ENCODE results near the gene KIDINS220. TPM values are rescaled to one million over a fixed set of nuclear protein-coding genes. Genes with fewer than 3 reads are reported as not detected.

The KIDINS220 gene
- total and polyA plus RNA-seq, 9 of the 15 experiments (the other 6 are each of a cell fraction or from before 2014, with no cell fraction given): 15.2 to 48.0 (median 34.4) TPM

- no peak for TF ChIP-seq ZNF717 (CRISPR knock-in tag; IDR thresholded peaks at IDR 0.05)
- 0 out of 2 replicates have a peak, but pooled peaks have one; percentile 23 for TF ChIP-seq ATF6 (CRISPR knock-in tag; IDR thresholded peaks at IDR 0.05)
- TF ChIP-seq NR2F6 (CRISPR knock-in tag; IDR thresholded peaks at IDR 0.05): no peak
- TF ChIP-seq STAT6 (CRISPR knock-in tag; IDR thresholded peaks at IDR 0.05): no peak; the same call in 1 of the 2 replicates
- TF ChIP-seq SAP30 (IDR thresholded peaks at IDR 0.05; ENCODE audit: borderline replicate concordance, insufficient read depth, low read depth, low read length, poor library complexity, severe bottlenecking): peak; percentile 61
- no peak for TF ChIP-seq ZC3H11A (IDR thresholded peaks at IDR 0.05; ENCODE audit: low read depth, low read length)
- peak; percentile 99 for TF ChIP-seq POLR2A (conservative IDR thresholded peaks at IDR 0.05)
- TF ChIP-seq SIRT6 (IDR thresholded peaks at IDR 0.05; ENCODE audit: low read depth, low read length): no peak
- TF ChIP-seq MITF (IDR thresholded peaks at IDR 0.05): no peak
- TF ChIP-seq ARID2 (IDR thresholded peaks at IDR 0.05): no peak
- no peak for TF ChIP-seq NFXL1 (CRISPR knock-in tag; IDR thresholded peaks at IDR 0.05)
- TF ChIP-seq JUN (IDR thresholded peaks at IDR 0.05; ENCODE audit: borderline replicate concordance, low read depth, low read length): no peak
- TF ChIP-seq JUN (CRISPR knock-in tag; IDR thresholded peaks at IDR 0.05; ENCODE audit: borderline replicate concordance): no peak
- peak; percentile 96 for TF ChIP-seq ELF2 (CRISPR knock-in tag; IDR thresholded peaks at IDR 0.05)
- TF ChIP-seq BCLAF1 (IDR thresholded peaks at IDR 0.05; ENCODE audit: borderline replicate concordance in 1 of 2, control insufficient read depth in 1 of 2, low read depth in 2 of 2, low read length in 1 of 2): no peak
- TF ChIP-seq FOXO4 (CRISPR knock-in tag; IDR thresholded peaks at IDR 0.05): no peak
Observed at GRCh38 chr2:8681786-8682692, 155.4 kb downstream of the KIDINS220 start, which contains the start of gene ID2 (continued).

Data from K562 (cell line).